ENCODE data around the gene CHIC2. TPM values are rescaled to one million over a fixed set of nuclear protein-coding genes. Genes with fewer than 3 reads are reported as not detected.
"Not testable (repeated sequence)": the region's sequence is repeated elsewhere in the genome, so short reads cannot be mapped to it uniquely, and the experiment has no call there.

CHIC2 gene
- total RNA-seq, 1 experiment from 2014 or later, result 10.8 TPM

- Histone ChIP-seq H3K9me3 (ENCODE audit: control insufficient read depth in 1 of 2, insufficient read depth in 1 of 2, low read depth in 1 of 2, low read length in 2 of 2) (no peaks in the 10 kb centered on the region), H3K4me3 (replicated peaks in 1 of 2; ENCODE audit: low read depth in 1 of 2, low read length in 2 of 2) (no peak overlapping the region), H2AFZ (ENCODE audit: low read depth, low read length, poor library complexity, severe bottlenecking) (no peak overlapping the region), H3K9ac (ENCODE audit: low read length) (no peak overlapping the region), H3K9me2 (ENCODE audit: insufficient read depth) (no peaks in the 10 kb centered on the region), H3K4me1 (ENCODE audit: control insufficient read depth in 1 of 2, insufficient read depth in 2 of 2, low read length in 2 of 2) (no peaks in the 10 kb centered on the region), H3K27ac (ENCODE audit: low read depth, low read length) (no peak overlapping the region), H3K79me2 (ENCODE audit: insufficient read depth, low read length) (peaks cover 33% of the 10 kb centered on the region), H3K27me3 (ENCODE audit: insufficient read depth, low read length) (no peaks in the 10 kb centered on the region), H3K36me3 (ENCODE audit: control insufficient read depth in 1 of 2, insufficient read depth in 2 of 2, low read length in 2 of 2) (no peaks in the 10 kb centered on the region), H3K4me2 (ENCODE audit: low read length) (no peak overlapping the region), H4K20me1 (ENCODE audit: insufficient read depth) (no peaks in the 10 kb centered on the region)
- no TSS peak for BruUV-seq (replicated peaks)
- ChIA-PET CTCF (no interaction called here), RAD21 (ENCODE audit: low non-redundant PET in 1 of 2, low total read pairs in 2 of 2, uncharacterized antibody in 2 of 2, unreplicated experiment in 2 of 2) (no interaction called here), POLR2A (no interaction called here)
- DNase-seq (ENCODE audit: low read depth, low spot score), result no peak
- no peak for ATAC-seq
- TF ChIP-seq CBX3 (IDR thresholded peaks at IDR 0.05; ENCODE audit: low read depth), result no peak
- TF ChIP-seq EGR1 (IDR thresholded peaks at IDR 0.05; ENCODE audit: low read depth), result no peak
- TF ChIP-seq SP1 (IDR thresholded peaks at IDR 0.05; ENCODE audit: low read depth), result no peak
- TF ChIP-seq ATF3 (IDR thresholded peaks at IDR 0.05), result no peak
- TF ChIP-seq POLR2AphosphoS5 (IDR thresholded peaks at IDR 0.05; ENCODE audit: low read depth, low read length), result no peak
- intact Hi-C loops (cut with micrococcal nuclease), result no loop called here
Measured at GRCh38 chr4:54050214-54050904, 14.0 kb downstream of the CHIC2 start.

GRCh38 chr4:54043630-54044029 is 20.8 kb downstream of the CHIC2 start:
- H3K9me2 ChIP-seq (ENCODE audit: insufficient read depth); BruUV-seq (replicated peaks); H3K4me3 ChIP-seq (replicated peaks in 1 of 2; ENCODE audit: low read depth in 1 of 2, low read length in 2 of 2); H3K27me3 ChIP-seq (ENCODE audit: insufficient read depth, low read length); H3K9me3 ChIP-seq (ENCODE audit: control insufficient read depth in 1 of 2, insufficient read depth in 1 of 2, low read depth in 1 of 2, low read length in 2 of 2); H3K9ac ChIP-seq (ENCODE audit: low read length); RAD21 ChIA-PET (ENCODE audit: low non-redundant PET in 1 of 2, low total read pairs in 2 of 2, uncharacterized antibody in 2 of 2, unreplicated experiment in 2 of 2); H2AFZ ChIP-seq (ENCODE audit: low read depth, low read length, poor library complexity, severe bottlenecking); H3K4me1 ChIP-seq (ENCODE audit: control insufficient read depth in 1 of 2, insufficient read depth in 2 of 2, low read length in 2 of 2); H3K36me3 ChIP-seq (ENCODE audit: control insufficient read depth in 1 of 2, insufficient read depth in 2 of 2, low read length in 2 of 2); intact Hi-C loops (cut with micrococcal nuclease); H3K4me2 ChIP-seq (ENCODE audit: low read length); CTCF ChIA-PET; H3K27ac ChIP-seq (ENCODE audit: low read depth, low read length); H4K20me1 ChIP-seq (ENCODE audit: insufficient read depth); POLR2A ChIA-PET; ATAC-seq; H3K79me2 ChIP-seq (ENCODE audit: insufficient read depth, low read length); DNase-seq (ENCODE audit: low read depth, low spot score): not testable (repeated sequence)
